GM13976 (cell line): ENCODE results near the gene MPC2.

Source experiments
- DNase-seq: peaks from one replicate; pipeline ENCODE4 v3.0.0; 2012; ENCODE audit warnings: low spot score
- in situ Hi-C: fragments of 300-500 bp; cut with MboI; formaldehyde crosslinking; loops from one replicate; pipeline ENCODE4 v1.12.0; 2022; ENCODE audit warnings: low sequenced_read_pairs, mixed read lengths, inconsistent platforms; ENCODE audit not compliant: unreplicated experiment
- TF ChIP-seq, protein P1 (sequence below): IDR thresholded peaks from 2 replicates; pipeline ENCODE4 v1.5.1; 2012; ENCODE audit warnings: borderline replicate concordance, mild to moderate bottlenecking; ENCODE audit not compliant: insufficient read depth; ENCODE audit errors: extremely low read depth, missing control alignments, control extremely low read depth

MPC2 gene

GRCh38 chr1:167910530-167910929 lies 26.3 kb downstream of the MPC2 start:
- in situ Hi-C loops = no loop called here
- TF ChIP-seq, protein P1, sequence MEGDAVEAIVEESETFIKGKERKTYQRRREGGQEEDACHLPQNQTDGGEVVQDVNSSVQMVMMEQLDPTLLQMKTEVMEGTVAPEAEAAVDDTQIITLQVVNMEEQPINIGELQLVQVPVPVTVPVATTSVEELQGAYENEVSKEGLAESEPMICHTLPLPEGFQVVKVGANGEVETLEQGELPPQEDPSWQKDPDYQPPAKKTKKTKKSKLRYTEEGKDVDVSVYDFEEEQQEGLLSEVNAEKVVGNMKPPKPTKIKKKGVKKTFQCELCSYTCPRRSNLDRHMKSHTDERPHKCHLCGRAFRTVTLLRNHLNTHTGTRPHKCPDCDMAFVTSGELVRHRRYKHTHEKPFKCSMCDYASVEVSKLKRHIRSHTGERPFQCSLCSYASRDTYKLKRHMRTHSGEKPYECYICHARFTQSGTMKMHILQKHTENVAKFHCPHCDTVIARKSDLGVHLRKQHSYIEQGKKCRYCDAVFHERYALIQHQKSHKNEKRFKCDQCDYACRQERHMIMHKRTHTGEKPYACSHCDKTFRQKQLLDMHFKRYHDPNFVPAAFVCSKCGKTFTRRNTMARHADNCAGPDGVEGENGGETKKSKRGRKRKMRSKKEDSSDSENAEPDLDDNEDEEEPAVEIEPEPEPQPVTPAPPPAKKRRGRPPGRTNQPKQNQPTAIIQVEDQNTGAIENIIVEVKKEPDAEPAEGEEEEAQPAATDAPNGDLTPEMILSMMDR = no peak
- DNase-seq = no peak

DNA sequence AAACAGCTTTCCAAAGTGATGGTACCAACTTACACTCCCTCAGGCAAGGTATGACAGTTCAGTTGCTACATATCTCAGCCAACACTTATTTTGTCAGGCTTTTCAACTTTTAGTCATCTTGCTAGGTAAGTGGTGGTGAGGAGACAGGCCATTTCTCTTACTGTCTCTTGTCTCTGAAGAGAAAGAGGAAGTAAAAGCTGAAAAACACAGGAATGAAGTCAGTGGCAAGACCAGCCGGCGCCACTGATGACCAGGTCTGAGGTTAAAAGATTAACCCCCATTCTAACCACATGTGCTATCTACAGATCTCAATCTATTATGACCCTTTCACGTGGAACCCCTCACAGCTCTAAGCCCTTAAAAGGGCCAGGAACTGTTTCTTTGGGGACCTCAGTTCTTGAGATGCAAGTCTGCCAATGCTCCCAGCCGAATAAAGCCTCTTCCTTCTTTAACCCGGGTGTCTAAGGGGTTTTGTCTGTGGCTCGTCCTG lies 27.1 kb downstream of the MPC2 start:
- in situ Hi-C loops = no loop called here
- TF ChIP-seq, protein P1 = no peak
- no peak for DNase-seq

GRCh38 chr1:167905671-167906070 lies 31.2 kb downstream of the MPC2 start:
- DNase-seq = no peak
- TF ChIP-seq, protein P1 = no peak
- in situ Hi-C loops = no loop called here

DNA sequence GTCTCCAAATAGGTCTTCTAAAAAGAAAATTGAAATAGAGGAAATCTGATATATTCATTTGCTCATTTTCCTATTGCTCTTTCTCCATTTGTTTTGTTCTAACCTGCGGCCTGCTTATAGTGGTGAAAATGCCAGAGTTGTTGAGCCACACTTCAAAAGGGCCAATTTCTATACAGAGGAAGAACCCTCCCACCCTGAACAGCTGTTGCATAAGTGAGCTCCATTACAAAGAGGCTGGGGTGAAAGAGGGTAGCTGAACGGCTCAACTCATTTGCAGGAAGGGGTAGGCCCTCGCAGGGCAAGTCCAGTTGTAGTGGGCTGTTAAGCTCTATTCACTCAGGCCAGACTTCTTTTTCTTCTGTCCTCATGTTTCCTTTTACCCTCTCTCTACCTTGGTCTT lies 31.7 kb downstream of the MPC2 start:
- no peak for DNase-seq
- in situ Hi-C loops = no loop called here
- TF ChIP-seq, protein P1 = no peak

- in situ Hi-C loops = no loop called here
- DNase-seq = no peak
- TF ChIP-seq, protein P1 = no peak
Observed at GRCh38 chr1:167904652-167905130, 32.2 kb downstream of the MPC2 start.

DNA sequence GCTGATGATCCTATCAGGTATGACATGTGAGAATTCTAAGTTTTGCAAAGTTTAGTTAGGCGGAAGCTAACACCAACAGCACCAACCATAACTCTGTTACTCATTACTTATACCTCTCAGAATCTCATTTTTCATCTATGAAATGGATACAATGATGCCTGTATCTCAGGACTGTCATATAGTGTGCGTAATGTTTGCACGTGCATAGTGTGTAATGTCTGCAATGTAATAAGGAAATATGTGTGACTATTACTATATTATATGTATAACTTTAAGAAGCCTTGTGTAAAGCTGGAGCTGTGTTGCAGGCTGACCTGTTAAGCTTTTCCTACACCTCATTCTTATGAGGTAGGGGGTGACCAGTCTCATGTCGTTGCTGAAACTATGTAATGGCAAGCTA lies 36.0 kb downstream of the MPC2 start:
- in situ Hi-C loops = no loop called here
- DNase-seq = no peak
- TF ChIP-seq, protein P1 = no peak

- peak; percentile 53 for DNase-seq
- TF ChIP-seq, protein P1 = no peak
- in situ Hi-C loops = no loop called here
Observed at GRCh38 chr1:167899253-167899681, 37.6 kb downstream of the MPC2 start.
